ENCODE measurements around the gene XIRP2.
A peak's percentile ranks its signal among the peaks of the same experiment; 100 is the strongest.
"Not testable (repeated sequence)": the region's sequence is repeated elsewhere in the genome, so short reads cannot be mapped to it uniquely, and the experiment has no call there.

XIRP2 gene

DNA sequence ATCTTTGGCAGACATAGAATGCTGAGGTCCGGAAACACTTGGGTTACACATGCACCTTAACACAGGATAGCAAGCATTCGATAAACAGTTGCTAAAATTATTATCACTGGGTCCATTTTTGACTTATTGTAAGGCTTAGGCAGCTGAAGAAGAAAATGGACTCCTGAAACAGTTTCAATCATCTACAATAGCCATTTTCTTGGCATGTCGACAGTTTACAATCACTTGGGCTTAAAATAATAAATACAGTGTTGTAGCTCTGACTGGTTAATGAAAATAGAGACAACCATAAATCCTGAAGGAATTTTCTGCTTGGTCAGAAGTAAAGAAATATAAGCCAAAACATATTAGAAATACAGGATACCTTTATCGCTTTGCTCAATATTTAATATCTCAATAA is 169.2 kb downstream of the XIRP2 start:
- DNase-seq = no peak

DNA sequence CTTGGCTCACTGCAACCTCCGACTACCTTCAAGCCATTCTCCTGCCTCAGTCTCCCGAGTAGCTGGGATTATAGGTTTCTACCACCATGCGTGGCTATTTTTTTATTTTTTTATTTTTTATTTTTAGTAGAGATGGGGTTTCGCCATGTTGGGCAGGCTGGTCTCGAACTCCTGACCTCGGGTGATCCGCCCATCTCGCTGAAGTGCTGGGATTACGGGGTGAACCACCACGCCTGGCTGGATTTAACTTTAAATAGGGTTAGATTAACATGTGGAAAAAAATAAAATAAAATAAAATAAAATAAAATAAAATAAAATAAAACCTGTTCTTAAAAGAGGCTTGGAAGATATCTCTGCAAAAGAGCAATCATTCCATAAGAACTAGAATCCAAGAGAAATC is 170.9 kb downstream of the XIRP2 start:
- DNase-seq = no peak

DNA sequence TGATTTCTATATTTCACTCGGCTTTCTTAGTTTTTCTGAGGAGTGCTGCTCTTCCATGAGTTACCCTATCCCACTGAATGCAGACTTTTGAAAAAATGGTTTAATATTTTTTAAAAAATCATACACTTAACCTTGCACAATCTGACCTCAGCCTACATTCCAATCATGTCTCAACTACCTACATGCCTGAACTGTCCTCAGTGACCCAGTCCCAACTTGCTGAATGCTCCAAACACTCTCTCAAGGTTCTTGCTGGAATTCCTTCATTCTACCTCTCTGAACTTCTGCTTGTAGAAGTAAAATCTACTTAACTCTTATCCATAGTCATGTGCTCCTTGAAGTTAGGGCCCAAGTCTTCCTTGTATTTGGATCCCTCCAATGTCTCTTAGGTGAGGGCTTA is 181.6 kb downstream of the XIRP2 start:
- DNase-seq = no peak

- DNase-seq = not testable (repeated sequence)
Measured at GRCh38 chr2:167075708-167076107, 187.4 kb downstream of the XIRP2 start.

- not testable (repeated sequence) for DNase-seq
Measured at GRCh38 chr2:167098931-167099330, 210.7 kb downstream of the XIRP2 start.

DNA sequence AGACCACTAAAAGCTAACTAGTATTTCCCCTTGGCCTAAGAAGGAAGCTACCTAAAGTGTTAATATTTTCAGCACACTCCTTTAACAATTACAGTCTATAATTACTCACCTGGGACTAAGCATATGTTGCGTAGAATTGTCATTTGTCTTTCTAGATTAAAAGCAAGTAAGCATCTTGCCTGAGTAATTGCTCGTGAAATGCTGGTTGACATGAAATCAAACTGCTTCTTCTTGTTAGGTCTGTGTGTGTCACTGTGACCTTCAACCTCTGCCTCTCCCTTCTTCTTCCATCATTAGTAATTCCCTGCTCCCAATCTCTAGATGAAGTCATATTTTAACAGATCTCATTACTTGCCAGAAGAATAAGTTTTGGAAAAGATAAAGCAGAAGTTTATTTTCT is 212.2 kb downstream of the XIRP2 start:
- DNase-seq = no peak

DNA sequence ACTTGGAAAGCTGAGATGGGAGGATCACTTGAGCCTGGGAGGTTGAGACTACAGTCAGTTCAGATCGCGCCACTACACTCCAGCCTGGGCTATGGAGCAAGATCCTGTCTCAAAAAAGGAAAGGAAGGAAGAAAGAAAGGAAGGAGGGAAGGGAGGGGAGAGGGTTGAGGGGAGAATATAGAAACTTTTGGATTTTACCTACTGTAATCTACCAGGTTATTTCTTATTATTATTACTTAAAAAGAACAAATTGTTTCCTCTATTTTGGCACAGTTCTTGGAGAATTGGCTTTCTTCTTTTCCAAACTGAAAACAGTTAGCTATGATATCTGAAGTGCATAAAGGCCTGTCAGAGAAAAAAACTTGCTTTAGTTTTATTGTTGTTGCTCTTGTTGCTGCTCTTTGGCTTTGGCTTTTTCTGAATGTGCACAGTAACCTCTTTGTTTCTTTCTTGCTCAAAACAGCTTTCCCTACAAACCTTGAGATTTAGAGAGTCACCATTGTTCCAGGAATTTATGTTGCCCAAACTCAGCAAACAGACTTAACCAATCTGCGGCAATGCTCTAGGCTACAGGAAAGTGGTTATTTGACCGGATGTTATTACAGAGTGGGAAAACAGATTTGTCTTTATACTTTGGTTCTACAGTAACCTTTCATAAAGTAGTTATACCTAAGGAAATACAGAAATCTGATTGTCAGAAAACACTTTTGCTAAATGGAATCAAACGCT is 214.9 kb downstream of the XIRP2 start:
- no peak for DNase-seq

DNA sequence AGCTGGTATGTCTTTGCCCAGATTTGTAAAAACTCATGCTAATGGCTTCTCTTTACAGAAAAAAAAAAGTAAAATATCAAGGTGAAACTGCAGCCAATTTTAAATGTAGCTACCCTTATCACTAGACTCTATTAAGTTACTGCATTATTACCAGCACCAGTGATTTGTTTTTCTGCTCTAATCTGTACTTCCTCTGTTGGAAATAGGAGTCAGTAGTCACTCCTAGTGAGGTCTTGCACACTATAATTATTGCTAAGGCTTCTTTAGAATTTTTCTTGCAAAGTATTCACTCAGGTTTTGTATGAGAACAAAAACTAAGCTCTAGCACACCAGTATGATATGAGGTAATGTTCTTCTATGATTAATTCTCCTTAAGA is 215.5 kb downstream of the XIRP2 start:
- DNase-seq = no peak

DNA sequence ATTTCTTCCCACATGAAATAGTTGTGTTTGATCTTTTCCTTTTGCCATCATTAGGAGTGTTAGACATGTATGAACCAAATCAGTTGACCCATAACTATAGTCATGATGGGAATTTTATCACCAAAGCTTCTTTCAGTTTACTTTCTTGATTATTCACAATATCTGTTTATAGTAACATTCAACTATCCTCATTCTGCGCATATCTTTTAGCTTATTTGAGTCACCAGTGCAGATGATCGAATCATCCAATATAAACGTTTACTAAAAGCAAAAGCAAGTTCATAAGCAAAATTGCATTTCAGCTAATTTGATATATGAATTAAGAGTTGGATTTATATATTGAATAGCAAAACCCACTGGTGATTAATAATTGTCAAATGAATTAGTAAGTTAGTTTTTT is 216.4 kb downstream of the XIRP2 start:
- no peak for DNase-seq

DNA sequence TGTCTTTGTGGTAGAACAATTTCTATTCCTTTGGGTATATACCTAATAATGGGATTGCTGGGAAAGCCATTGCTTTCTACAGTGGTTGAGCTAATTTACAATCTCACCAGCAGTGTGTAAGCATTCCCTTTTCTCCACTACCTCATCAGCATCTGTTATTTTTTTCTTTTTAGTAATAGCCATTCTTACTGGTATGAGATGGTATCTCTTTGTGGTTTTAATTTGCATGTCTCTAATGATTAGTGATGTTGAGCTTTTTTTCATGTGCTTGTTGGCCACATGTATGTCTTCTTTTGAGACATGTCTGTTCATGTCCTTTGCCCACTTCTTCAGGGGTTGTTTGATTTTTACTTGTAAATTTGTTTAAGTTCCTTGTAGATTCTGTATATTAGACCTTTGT is 221.4 kb downstream of the XIRP2 start:
- DNase-seq = not testable (repeated sequence)

GRCh38 chr2:167110345-167110744 is 222.1 kb downstream of the XIRP2 start:
- DNase-seq = no peak

DNA sequence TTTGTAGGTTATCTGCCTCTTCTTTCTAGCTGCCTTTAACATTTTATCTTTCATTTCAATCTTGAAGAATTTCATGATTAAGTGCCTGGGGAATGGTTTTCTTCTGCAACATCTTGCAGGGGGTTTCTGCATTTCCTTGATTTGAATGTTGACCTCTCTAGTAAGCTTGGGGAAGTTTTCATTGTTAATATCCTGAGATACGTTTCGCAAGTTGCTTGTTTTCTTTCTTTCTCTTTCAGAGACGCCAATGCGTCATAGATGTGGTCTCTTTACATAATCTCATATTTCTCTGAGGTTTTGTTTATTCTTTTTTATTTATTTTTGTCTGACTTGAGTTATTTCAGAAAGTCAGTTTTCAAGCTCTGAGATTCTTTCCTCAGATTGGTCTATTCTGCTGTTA is 225.7 kb downstream of the XIRP2 start:
- DNase-seq = no peak

DNA sequence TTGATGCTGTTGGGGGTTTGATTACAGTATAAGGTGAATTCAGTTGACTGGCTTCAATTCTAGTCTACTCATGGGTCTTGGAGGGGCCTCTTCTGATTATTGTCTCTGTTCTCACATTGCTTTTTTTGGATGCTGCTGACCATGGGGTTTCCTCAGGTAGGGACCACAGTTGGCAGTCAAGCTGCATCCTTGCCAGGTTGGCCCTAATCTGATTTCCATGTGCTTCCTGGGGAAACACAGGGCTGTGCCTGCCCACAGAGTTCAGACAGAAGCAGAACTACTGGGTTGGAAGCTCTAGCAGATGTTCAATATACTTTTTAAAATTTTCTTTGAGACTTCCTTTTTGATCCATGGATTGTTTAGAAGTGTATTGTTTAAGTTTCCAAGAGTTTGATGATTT is 227.3 kb downstream of the XIRP2 start:
- DNase-seq = peak; percentile 23 to 37

- peak in 1 of 2 experiments; percentile 6 for DNase-seq
Measured at GRCh38 chr2:167122389-167122788, 234.1 kb downstream of the XIRP2 start.

DNA sequence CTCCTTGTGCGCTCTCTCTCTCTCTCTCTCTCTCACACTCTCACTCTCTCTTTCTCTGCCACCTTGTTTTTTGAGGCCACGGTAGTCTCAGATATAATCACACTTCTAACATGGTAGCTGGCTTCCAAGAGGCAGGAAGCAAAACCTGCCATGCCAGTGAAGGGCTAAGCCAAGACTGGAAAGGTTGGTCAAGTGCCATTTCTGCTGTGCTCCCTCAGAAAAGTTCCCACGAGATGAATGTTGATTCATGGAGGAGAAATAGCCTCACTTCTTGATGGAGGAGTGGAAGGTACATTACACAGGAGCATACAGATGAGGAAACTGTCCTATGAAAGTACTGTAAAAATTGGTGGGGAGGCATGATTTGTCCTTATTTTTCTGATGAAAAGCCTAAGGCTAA is 237.9 kb downstream of the XIRP2 start:
- no peak for DNase-seq

- peak; percentile 70 to 81 for DNase-seq
Measured at GRCh38 chr2:167127135-167127534, 238.9 kb downstream of the XIRP2 start.

- DNase-seq = no peak
Measured at GRCh38 chr2:167128130-167128529, 239.8 kb downstream of the XIRP2 start.

GRCh38 chr2:167132066-167132465 is 243.8 kb downstream of the XIRP2 start:
- DNase-seq = no peak

GRCh38 chr2:167132906-167133555 is 244.8 kb downstream of the XIRP2 start:
- DNase-seq = no peak

GRCh38 chr2:167133614-167134013 is 245.3 kb downstream of the XIRP2 start:
- DNase-seq = no peak

- no peak for DNase-seq
Measured at GRCh38 chr2:167134381-167135072, 246.2 kb downstream of the XIRP2 start.

- peak; percentile 79 to 83 for DNase-seq
Measured at GRCh38 chr2:167135706-167136105, 247.4 kb downstream of the XIRP2 start.

GRCh38 chr2:167136879-167137596 is 248.8 kb downstream of the XIRP2 start:
- DNase-seq = no peak
